HL-60/S4 treated with phorbol 12-myristate 13-acetate at 8.2 ng/mL for 4 days and 3 days (cell line): ENCODE measurements around the gene ARL4D.
"Not testable (repeated sequence)": the region's sequence is repeated elsewhere in the genome, so short reads cannot be mapped to it uniquely, and the experiment has no call there.

Source experiments
- in situ Hi-C: fragments of 300-500 bp; cut with MboI; formaldehyde crosslinking; loops from 2 replicates; pipeline ENCODE4 v1.15.0; 2022; ENCODE audit warnings: low sequenced_read_pairs

The ARL4D gene

DNA sequence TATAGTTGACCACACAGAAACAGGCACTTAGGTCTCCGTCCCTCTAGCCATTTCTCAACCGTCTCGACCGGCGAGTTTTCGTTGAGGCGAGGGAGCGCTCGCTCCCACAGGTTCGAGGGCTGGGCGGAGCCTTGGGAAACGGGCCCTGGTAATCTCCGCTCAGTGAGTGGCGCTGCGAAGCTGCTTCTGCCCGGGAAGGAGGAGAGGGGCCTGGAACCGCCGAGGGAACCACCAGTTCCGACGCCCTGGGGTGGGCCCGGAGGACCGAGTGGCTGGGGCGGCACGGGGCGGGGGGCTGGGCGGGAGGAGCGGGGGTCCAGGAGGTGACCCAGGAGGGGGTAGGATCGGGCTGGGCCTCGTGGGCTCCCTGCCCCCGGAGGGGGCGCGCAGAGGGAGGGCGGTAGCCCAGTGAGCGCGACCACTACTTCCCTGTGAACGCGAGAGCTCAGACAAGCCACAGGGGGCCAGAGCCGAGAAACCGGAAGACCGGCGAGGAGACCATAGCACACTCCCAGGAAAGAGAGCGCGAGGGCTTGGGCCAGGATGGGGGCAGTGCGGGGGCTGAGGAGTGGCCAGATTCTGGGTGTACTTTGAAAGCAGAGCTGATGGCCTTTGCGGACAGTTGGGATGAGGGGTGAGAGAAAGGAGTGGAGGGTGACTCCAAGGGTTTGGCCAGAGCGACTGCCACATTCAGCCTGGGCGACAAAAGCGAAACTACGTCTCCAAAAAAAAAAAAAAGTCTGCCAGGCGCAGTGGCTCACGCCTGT, 29.9 kb upstream of the ARL4D start:
- in situ Hi-C loops = no loop called here

DNA sequence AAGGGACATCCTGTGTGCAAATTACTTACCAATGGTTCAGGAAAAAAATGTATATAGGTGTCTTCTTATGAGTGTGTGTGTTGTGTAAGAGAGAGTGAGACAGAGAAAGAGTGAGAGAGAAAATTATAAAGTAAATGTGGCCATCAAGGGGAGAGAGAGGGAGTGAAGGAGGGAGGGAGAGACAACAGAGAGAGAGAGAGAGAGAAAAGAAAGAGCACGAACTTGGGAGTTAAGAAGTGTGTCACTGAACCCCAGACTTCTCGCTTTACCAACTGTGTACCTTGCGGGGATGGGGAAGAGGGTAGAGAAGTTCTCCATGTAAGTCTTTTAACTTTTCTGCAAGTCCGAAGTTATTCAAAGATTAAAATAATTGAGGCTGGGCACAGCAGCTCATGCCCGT, 28.8 kb upstream of the ARL4D start:
- in situ Hi-C loops = no loop called here

- in situ Hi-C loops = no loop called here
Measured at GRCh38 chr17:43371227-43371821, 27.5 kb upstream of the ARL4D start.

GRCh38 chr17:43372273-43372911, 26.4 kb upstream of the ARL4D start:
- in situ Hi-C loops = no loop called here

- in situ Hi-C loops = no loop called here
Measured at GRCh38 chr17:43373356-43373755, 25.4 kb upstream of the ARL4D start.

GRCh38 chr17:43375915-43376314, 22.9 kb upstream of the ARL4D start:
- in situ Hi-C loops = not testable (repeated sequence)

DNA sequence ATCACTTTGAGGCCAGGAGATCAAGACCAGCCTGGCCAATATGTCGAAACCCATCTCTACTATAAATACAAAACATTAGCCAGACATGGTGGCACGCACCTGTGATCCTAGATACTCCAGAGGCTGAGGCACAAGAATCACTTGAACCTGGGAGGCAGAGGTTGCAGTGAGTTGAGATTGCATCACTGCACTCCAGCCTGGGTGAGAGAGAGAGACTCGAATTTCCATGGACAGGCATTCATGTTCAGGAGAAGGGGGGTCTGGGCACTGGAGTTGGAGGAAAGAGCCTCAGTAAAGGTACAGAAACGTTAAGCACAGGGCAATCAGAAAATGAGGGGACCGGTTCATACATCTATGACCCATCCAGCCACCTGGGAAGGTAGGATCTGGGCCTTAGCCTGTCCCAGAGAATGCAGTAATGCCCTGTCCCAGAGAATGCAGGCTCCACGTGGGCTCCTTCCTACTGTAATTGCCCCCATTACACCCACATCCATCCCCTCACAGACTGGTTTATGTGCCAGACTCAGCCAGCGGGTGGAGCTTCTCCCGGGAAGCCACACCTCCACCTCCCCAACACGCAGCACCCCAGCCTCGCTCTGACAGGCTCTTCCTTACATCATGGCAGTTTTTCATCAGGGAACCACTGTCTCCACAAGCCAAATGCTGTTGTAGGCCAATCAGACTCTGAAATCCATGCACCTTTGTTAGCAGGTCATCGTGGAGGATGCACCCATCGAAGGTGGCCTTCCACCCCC, 21.6 kb upstream of the ARL4D start:
- in situ Hi-C loops = no loop called here

DNA sequence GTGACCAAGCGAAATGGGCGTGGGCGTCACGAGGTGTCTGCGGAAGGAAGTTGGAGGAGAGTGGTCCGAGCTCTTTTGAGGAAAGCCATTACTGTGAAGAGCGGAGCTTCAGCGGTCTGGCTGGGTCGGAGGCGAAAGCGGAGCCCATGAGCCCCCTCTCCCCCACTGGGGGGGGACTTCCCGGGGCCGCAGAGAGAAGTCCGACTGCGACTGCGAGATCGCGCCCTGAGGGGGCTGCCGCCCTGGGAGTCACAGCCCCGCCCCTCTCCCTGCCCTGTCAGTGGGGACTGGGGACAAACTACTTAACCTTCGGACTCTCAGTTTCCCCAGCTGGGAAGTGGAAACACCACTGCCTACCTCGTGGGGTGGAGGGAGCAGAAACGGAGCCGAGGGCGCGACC, 20.0 kb upstream of the ARL4D start:
- in situ Hi-C loops = no loop called here

DNA sequence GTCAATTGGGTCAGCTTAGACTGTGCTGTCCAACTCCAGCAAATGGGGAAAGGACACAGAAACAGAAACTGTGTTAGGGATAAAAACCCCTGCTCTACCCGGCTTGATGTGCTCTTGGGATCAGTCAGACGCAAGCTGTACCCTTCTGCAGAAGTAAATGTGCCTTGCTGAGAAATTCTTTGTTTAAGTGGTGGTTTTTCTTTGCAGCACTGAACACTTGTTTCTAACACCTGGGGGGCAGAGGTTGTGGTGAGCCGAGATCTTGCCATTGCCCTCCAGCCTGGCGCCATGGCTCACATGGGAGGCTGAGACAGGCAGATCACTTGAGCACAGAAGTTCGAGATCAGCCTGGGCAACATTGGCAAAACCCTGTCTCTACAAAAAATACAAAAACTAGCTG, 18.5 kb upstream of the ARL4D start:
- in situ Hi-C loops = loop anchor here (5.0 kb wide), 1 partner anchor 102 kb away; the partner anchor contains the start of gene DHX8

DNA sequence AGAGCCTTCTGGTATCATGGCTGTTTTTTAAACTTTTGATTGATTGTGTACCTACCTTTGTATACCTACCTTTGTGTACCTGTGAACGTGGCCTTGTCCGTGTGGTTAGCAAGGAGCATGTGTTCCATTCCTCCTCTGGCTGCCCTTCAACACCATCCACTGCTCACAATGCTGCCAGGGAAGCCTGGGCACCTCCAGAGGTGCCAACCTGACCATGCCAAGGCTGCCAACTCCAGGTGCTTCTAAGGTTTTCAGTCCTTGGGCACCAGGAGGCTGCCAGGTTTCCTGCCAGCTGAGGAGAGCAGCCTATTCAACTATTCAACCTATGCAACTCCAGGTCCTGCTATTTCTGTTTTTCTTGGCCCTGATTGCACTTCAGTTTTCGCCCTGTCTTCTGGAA, 17.6 kb upstream of the ARL4D start:
- in situ Hi-C loops = loop anchor here (5.0 kb wide), 1 partner anchor 101 kb away; the partner anchor contains the start of gene DHX8

DNA sequence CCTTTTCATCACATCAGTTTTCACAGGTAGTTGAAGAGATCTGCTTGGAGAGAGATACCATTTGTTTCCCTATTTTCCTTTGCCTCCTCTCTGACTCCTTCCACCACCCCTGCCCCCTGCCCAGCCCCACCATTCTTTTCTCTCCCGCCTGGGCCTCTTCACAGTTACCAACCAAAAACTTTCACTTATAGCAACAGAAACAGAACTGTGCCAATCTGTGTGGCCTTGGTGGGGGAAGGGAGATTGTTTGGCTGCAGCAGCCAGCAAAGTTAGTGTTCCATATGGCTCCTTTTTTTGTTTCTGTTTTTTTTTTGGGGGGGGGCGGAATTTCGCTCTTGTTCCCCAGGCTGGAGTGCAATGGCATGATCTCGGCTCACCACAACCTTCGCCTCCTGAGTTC, 17.2 kb upstream of the ARL4D start:
- in situ Hi-C loops = loop anchor here (5.0 kb wide), 1 partner anchor 101 kb away; the partner anchor contains the start of gene DHX8

DNA sequence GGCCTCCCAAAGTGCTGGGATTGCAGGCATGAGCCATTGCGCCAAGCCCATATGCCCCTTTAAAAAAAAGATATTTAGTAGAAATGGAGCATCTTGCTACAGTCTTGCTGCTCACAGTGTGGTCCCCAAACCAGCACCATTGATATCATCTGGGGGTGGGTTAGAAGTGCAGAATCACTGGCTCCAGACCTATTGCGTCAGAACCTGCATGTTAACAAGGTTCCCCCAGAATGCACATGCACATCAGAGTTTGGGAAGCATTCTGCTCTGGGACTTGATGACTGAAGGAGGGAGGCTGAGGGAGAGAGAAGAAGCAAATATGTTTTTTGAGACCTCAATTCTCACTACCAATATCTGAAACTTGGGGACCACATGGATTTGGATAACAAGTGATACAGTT, 16.0 kb upstream of the ARL4D start:
- in situ Hi-C loops = loop anchor here (5.0 kb wide), 1 partner anchor 100 kb away; the partner anchor contains the start of gene DHX8

GRCh38 chr17:43383372-43383771, 15.4 kb upstream of the ARL4D start:
- in situ Hi-C loops = loop anchor here (5.0 kb wide), 1 partner anchor 99 kb away; the partner anchor contains the start of gene DHX8

GRCh38 chr17:43383826-43384475, 14.8 kb upstream of the ARL4D start:
- in situ Hi-C loops = loop anchor here (5.0 kb wide), 1 partner anchor 98 kb away; the partner anchor contains the start of gene DHX8

DNA sequence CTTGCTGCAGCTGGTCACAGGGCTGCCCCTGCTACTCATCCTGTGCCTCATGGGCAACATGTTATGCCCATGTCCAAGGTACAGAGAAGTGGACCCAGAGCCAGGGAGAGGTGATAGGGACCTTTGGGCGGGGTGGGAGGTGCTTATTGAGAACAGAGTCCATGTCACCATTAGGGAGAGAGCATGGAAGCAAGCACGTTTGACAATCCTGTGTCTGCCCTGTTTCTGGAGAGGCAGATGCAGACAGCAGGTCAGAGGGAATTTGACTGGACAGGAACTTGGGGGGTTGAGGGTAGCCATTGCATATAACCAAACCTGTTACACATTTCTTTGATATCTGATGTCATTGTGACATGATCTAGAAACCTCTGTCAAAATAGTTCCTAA, 14.3 kb upstream of the ARL4D start:
- in situ Hi-C loops = loop anchor here (5.0 kb wide), 1 partner anchor 98 kb away; the partner anchor contains the start of gene DHX8

DNA sequence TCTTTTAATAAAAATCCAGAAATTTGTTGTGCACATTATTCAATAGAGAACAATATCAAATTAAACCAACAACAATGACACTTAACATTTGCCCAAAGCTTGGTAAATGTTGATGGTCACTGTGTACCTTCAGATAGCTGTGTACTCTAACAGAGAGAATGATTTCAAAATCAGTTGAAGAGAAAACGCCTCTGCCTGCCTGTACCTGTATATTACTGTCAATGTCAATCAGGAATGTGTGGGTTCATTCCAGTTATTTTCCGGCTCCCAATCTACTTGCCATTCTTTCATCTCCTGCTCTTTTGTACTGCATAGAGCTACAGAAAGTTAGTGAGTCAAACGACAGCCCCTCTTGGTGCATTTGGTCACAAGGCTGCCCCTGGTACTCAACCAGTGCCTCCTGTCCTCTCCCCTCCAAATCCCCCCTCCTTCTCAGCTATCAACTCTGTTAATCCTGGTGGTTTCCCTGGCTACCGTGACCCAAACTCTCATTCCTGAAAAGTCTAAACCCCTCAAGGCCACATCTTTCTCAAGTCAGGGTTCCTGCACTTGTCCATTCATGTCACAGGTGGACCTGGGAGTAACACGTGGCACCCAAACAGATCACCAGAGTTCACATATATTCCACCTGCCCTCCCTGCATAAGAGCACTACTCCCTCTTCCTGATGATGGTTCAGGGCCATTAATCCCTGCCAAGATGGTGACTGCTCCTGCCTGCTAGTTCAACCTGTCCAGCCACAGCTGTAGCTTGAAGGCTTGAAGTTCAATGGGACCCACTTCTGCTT, 13.6 kb upstream of the ARL4D start:
- in situ Hi-C loops = no loop called here

DNA sequence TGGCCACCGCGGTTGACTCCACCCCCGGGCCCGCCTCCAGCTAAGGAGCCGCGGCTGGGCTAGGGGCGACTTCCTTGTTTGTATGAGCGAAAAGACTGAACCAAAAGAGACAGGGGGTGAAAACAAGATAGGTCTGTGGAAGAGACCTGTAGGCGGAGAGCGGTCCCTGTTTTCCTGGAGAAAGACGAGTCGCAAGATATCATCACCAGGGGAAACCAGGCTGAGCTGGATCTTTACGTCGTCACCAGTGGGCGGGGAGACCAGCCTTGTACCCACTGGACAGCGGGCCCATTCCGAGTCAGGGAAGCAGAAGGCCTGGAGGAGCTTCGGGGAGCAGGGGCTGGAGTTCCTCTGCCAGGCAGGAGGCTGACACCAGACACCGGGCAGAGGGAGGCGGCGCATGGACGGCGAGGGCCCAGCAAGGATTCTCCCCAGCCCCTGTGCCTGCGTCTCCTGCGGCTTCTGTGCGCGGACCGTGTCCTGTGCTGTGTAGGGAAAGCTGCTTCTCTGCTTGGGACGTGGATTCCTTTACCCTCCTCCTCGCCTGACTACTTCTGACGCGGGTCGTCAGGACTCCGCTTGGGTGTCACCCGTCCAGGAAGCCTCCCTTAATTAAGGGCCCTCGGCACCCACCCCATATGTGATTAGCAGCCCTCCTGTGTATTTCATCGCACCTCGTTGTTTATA, 10.3 kb upstream of the ARL4D start:
- in situ Hi-C loops = no loop called here

DNA sequence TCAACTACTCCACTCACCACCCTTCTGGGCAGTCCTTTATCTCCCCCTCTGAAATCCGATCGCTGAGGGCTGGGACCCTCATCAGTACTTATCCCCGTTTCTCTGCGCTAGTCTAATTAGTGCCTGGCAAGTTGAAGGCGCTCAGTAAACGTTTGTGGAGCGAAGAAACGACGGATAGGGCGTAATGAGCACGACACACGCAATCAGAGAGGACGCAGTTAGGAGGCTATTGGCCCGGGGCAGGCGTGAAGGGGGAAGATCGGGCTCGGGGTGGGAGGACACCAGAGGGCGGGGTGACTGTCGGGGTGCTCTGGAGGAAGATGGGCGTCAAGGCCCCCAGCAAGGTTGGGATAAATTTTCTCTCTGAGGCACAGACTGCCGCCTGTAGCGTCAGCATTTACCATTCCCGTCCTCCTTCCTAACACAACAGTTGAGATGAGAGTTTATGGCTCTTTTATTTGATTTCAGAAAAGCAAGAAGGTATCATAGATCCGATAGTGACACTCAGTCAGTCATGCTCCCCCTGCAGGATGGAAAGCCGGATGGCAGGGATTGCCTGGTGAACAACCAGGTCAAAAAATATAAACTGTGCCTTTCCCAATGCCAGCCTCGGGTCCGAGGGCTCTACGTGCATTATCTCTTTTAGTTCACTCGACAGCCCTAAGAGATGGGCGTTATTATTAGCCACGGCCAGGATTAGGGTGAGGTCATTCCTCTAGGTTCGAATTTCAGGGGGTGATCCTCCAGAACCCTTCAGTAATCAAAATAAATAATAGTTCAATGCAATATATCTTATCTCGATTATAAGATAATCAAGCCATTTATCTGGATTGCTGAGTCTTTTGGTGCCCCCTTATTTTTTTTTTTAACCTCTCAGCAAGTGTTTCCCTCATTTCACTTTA, 9.5 kb upstream of the ARL4D start:
- in situ Hi-C loops = no loop called here
